ENCODE results near the gene NINJ2.
"Not testable (repeated sequence)": the region's sequence is repeated elsewhere in the genome, so short reads cannot be mapped to it uniquely, and the experiment has no call there.

Gene NINJ2

DNA sequence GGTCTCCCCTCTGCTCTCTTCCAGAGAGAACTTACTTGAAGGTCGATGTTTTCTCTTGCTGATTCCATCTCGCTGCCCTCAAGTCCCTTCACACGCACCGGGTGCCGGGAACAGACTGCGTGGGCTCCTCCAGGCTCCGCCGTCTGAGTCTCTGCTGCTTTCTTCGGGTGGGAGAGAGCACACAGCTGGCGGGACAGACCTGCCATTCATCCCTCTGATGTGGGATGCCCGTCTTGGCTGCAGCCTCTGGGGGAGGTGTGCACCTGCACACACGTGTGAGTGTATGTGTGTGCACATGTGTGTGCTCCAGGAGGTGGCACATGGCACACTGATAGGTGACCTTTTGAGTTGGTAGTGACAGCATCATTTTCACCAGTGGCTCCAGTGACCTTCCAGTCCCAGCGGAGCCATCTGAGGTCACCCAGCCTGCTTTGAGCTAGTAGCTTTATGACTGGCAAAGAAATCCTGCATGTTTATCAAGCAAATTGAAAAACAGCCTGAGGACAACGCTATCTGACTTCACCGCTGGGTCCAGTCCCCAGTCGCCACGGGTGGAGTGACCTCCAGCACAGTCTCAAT lies at the start of gene NINJ2:
TSS of gene NINJ2 (minus strand) at position 153 of the 579 bp plus-strand sequence. CDS start at position 68, 85 bp downstream.
- TF ChIP-seq, protein P1, sequence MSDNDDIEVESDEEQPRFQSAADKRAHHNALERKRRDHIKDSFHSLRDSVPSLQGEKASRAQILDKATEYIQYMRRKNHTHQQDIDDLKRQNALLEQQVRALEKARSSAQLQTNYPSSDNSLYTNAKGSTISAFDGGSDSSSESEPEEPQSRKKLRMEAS (IDR thresholded peaks at IDR 0.05; ENCODE audit: low read depth, low read length), result peak; percentile 53
- TF ChIP-seq MYC (IDR thresholded peaks at IDR 0.05; ENCODE audit: low read depth, low read length), result no peak
- DNase-seq (ENCODE audit: low read depth), result no peak
- peak within 1 kb of the TSS; percentile 30 for H3K4me3 ChIP-seq (ENCODE audit: low read depth, low read length)

DNA sequence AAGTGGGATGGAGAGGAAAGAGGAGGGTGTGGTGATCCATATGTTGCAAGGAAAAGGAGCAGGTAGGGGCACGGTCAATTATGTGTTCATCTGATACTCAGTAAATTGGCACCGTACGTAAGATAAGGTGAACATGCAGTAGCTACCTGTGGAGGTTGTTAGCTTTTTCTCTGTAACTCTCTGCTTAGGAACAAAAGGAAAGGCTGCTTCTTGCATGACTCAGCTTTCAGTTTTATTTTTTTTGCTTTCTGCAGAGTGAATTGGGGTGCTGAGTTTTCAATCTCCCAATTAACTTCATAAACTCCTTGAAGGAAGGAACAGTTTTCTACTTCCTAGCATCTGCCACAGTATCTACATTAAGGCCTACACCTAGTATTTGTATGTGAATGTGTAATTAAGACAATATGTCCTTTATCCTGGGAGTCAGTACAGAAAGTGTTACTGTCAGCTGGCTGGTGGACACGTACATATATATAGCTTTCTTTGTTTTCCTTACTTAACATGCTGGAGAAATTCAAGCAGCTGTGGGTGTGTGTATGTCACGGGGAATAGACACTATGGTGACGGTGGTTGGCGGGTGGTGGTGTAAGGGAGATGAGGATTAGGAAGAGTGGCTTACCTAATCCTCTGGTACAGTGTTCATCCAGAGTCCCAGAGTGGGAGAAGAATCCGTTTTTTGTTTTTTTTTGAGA lies 49.1 kb upstream of the NINJ2 start:
- no peak for DNase-seq (ENCODE audit: low read depth)
- H3K4me3 ChIP-seq (ENCODE audit: low read depth, low read length), result no peak overlapping the region
- TF ChIP-seq, protein P2, sequence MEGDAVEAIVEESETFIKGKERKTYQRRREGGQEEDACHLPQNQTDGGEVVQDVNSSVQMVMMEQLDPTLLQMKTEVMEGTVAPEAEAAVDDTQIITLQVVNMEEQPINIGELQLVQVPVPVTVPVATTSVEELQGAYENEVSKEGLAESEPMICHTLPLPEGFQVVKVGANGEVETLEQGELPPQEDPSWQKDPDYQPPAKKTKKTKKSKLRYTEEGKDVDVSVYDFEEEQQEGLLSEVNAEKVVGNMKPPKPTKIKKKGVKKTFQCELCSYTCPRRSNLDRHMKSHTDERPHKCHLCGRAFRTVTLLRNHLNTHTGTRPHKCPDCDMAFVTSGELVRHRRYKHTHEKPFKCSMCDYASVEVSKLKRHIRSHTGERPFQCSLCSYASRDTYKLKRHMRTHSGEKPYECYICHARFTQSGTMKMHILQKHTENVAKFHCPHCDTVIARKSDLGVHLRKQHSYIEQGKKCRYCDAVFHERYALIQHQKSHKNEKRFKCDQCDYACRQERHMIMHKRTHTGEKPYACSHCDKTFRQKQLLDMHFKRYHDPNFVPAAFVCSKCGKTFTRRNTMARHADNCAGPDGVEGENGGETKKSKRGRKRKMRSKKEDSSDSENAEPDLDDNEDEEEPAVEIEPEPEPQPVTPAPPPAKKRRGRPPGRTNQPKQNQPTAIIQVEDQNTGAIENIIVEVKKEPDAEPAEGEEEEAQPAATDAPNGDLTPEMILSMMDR (IDR thresholded peaks at IDR 0.05; ENCODE audit: low read depth, low read length), result no peak
- no peak for TF ChIP-seq POLR2A (IDR thresholded peaks at IDR 0.05; ENCODE audit: extremely low read depth, insufficient read length)
- TF ChIP-seq, protein P1 (IDR thresholded peaks at IDR 0.05; ENCODE audit: low read depth, low read length), result no peak
- no peak for TF ChIP-seq MYC (IDR thresholded peaks at IDR 0.05; ENCODE audit: low read depth, low read length)

DNA sequence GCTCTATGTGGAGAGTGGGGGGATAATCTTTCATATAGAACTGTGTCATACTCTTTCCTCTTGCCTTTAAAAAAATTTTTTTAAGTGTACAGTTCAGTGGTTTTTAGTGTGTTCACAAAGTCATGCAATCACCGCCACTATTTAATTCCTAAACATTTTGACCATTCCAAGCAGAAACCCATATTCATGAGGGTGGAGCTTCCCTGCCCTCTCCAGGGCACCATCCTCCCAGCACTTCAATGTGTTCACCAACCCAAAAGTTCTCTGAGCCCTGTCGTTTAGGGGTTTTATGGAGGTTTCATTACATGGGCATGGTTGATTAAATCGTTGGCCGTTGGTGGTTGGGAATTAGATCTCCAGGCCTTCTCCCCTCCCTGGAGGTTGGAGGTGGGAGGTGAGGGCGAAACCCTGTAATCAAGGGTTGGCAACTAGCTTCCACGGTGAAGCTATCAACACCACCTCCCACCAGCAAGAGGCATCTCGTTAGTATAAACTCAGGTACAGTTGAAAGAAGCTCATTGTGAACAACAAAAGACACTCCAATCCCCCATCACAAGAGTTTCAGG lies 46.3 kb upstream of the NINJ2 start:
- TF ChIP-seq POLR2A (IDR thresholded peaks at IDR 0.05; ENCODE audit: extremely low read depth, insufficient read length), result no peak
- TF ChIP-seq, protein P1 (IDR thresholded peaks at IDR 0.05; ENCODE audit: low read depth, low read length), result no peak
- TF ChIP-seq, protein P2 (IDR thresholded peaks at IDR 0.05; ENCODE audit: low read depth, low read length), result no peak
- no peak for TF ChIP-seq MYC (IDR thresholded peaks at IDR 0.05; ENCODE audit: low read depth, low read length)
- DNase-seq (ENCODE audit: low read depth), result no peak
- no peak overlapping the region for H3K4me3 ChIP-seq (ENCODE audit: low read depth, low read length)

GRCh38 chr12:708084-708483 lies 44.8 kb upstream of the NINJ2 start:
- DNase-seq (ENCODE audit: low read depth); H3K4me3 ChIP-seq (ENCODE audit: low read depth, low read length): not testable (repeated sequence)

DNA sequence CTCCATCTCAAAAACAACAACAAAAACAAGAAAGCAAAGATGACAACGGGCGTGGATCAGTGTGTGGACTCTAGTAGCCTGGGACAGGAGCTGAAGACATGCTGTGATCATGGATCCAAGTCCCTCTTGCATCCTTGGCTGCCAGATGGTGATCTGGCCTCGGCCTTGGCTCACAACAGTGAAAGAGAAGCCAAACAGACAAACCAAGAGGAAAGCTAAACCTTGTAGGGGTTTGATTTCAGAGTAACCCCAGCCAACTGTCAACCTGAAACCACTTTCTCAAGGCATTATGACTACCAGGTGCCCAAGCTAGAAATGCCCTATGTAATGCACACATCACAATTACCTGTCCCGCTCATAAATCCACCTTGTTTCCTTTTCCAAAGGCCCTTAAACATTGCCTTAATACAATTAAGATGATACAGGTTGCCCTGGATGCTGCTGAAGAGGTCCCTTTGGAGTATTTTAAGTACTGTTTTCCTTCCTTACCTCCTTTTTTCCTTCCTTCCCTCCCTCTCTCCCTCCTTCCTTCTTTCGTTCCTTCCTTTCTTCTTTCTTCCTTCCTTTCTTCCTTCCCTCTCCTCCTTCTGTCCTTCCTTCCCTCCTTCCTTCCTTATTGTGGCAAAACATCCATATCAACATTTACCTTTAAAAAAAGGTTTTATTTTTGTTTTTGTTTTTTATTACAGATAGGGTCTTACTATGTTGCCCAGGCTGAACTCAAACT lies 41.4 kb upstream of the NINJ2 start:
- no peak for DNase-seq (ENCODE audit: low read depth)
- TF ChIP-seq POLR2A (IDR thresholded peaks at IDR 0.05; ENCODE audit: extremely low read depth, insufficient read length) (no peak), MYC (IDR thresholded peaks at IDR 0.05; ENCODE audit: low read depth, low read length) (no peak)
- TF ChIP-seq, protein P1 (IDR thresholded peaks at IDR 0.05; ENCODE audit: low read depth, low read length), result no peak
- TF ChIP-seq, protein P2 (IDR thresholded peaks at IDR 0.05; ENCODE audit: low read depth, low read length), result no peak
- H3K4me3 ChIP-seq (ENCODE audit: low read depth, low read length), result no peak overlapping the region

DNA sequence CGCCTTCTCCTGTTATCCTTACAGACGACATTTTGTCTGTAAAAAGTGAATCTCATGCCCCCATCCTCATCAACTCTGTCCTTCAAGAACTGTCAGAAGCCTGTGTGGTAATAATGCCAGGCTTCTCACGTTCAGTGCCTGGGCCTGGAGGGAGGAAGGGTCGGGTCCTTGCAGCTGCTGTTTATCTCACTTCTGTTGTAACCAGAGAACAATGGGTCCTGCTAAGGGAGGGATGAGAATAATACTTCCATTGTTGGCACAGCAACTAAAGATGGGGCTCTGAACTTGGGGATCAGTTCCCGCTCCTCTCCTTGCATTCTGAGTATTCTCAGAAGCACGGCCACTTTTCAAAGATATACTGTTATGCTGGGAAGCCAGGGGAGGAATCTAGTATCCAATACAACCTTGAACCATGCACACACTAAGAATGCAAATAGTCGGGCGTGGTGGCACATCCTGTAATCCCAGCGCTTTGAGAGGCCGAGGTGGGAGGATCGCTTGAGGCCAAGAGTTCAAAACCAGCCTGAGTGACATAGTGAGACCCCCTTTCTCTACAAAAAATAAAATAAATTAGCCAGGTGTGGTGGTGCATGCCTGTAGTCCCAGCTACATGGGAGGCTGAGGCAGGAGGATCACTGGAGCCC lies 38.8 kb upstream of the NINJ2 start:
- TF ChIP-seq, protein P1 (IDR thresholded peaks at IDR 0.05; ENCODE audit: low read depth, low read length), result no peak
- TF ChIP-seq POLR2A (IDR thresholded peaks at IDR 0.05; ENCODE audit: extremely low read depth, insufficient read length) (no peak), MYC (IDR thresholded peaks at IDR 0.05; ENCODE audit: low read depth, low read length) (no peak)
- TF ChIP-seq, protein P2 (IDR thresholded peaks at IDR 0.05; ENCODE audit: low read depth, low read length), result no peak
- H3K4me3 ChIP-seq (ENCODE audit: low read depth, low read length), result no peak overlapping the region
- DNase-seq (ENCODE audit: low read depth), result no peak
